EH (cell line): ENCODE results near the gene CEACAM7.
A peak's percentile ranks its signal among the peaks of the same experiment; 100 is the strongest.
"Not testable (repeated sequence)": the region's sequence is repeated elsewhere in the genome, so short reads cannot be mapped to it uniquely, and the experiment has no call there.

Experiments used
- DNase-seq: peaks from one replicate; pipeline ENCODE4 v3.0.0-alpha.2; 2015; ENCODE audit warnings: low read depth

Gene CEACAM7

GRCh38 chr19:41656756-41657155, 31.3 kb downstream of the CEACAM7 start:
- DNase-seq: not testable (repeated sequence)

GRCh38 chr19:41652250-41652649, 35.8 kb downstream of the CEACAM7 start:
- DNase-seq: no peak

- no peak for DNase-seq
These were observed 38.2 kb downstream of the CEACAM7 start for GRCh38 chr19:41649827-41650226.

GRCh38 chr19:41646589-41647204, 41.4 kb downstream of the CEACAM7 start:
- DNase-seq: no peak

GRCh38 chr19:41641879-41642485, 46.1 kb downstream of the CEACAM7 start:
- peak; percentile 57 for DNase-seq

GRCh38 chr19:41638641-41639081, 49.4 kb downstream of the CEACAM7 start:
- DNase-seq: no peak

- no peak for DNase-seq
These were observed 50.6 kb downstream of the CEACAM7 start for GRCh38 chr19:41637484-41637883.

- no peak for DNase-seq
These were observed 59.9 kb downstream of the CEACAM7 start for GRCh38 chr19:41627966-41628675.

GRCh38 chr19:41626877-41627276, 61.2 kb downstream of the CEACAM7 start, which contains the start of gene CEACAM4:
Gene CEACAM4 (minus strand): TSS chr19:41627074. CDS start chr19:41626963, 111 bp downstream.
- no peak for DNase-seq

GRCh38 chr19:41626278-41626677, 61.8 kb downstream of the CEACAM7 start:
- DNase-seq: no peak

GRCh38 chr19:41624937-41625336, 63.1 kb downstream of the CEACAM7 start:
- DNase-seq: no peak

- no peak for DNase-seq
These were observed 63.6 kb downstream of the CEACAM7 start for GRCh38 chr19:41624515-41624914.

- no peak for DNase-seq
These were observed 64.7 kb downstream of the CEACAM7 start for GRCh38 chr19:41623360-41623759.
